GM18520 (cell line): ENCODE data around the gene USP33.
"Not testable (repeated sequence)": the region's sequence is repeated elsewhere in the genome, so short reads cannot be mapped to it uniquely, and the experiment has no call there.

Experiments
- ATAC-seq: cut with Tn5 transposase; IDR thresholded peaks from one replicate; pipeline ENCODE4 v1.9.1; 2021; ENCODE audit not compliant: unreplicated experiment

The USP33 gene

GRCh38 chr1:77741316-77741715 is 18.3 kb downstream of the USP33 start:
- no peak for ATAC-seq

DNA sequence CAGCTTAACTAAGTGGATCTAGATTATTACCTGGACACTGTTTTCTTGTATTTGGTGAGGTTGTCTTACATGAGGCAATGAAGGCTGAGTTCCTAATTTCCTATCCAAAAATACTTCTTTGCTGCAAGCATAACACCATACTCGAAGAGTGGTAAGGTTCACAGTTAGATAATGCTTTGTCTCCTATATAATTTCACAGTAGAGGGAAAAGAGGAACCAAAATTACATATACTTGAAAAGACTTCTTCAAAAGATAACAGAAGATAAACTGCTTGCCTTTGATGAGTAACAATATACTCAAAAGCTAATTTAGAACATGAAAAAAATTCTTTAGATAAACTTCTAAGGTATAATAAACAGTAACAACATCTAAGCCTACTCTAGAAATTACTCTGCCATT is 20.4 kb downstream of the USP33 start:
- no peak for ATAC-seq

- no peak for ATAC-seq
These were observed 27.6 kb downstream of the USP33 start for GRCh38 chr1:77732090-77732489.

DNA sequence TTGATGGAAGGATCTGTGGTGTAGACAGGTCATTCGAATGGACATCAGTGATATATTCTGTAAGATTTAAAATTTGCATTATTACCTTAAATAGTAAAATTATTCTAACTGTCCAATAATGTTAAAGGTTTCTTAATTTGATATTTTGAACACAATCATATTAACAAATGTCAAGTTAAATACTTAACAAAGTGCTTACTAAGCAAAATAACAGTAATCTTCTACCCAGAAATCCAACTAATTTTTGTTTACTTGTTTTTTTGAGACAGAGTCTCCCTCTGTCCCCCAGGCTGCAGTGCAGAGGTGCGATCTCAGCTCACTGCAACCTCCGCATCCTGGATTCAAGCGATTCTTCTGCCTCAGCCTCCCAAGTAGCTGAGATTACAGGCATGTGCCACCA is 33.9 kb downstream of the USP33 start:
- no peak for ATAC-seq

GRCh38 chr1:77718181-77718580 is 41.5 kb downstream of the USP33 start:
- no peak for ATAC-seq

GRCh38 chr1:77716065-77716464 is 43.6 kb downstream of the USP33 start:
- no peak for ATAC-seq

GRCh38 chr1:77709727-77710126 is 49.9 kb downstream of the USP33 start:
- ATAC-seq, result no peak

DNA sequence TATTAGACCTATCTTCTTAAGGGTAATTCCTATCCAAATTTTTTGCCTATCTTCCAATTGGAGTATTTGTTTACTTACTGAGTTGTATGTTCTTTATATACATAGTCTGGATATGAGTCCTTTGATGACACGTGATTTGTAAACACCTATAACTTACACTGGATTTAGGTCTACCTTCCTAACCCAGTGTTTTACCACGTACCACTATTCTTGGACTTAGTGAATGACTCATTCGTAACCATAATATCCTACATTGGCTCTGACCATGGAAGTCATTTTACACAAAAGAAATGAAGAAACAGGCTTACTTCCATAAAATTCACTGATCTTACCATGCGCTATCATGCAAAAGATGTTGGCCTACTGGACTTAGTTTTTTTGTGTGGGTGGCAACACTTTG is 53.3 kb downstream of the USP33 start:
- ATAC-seq, result no peak

- ATAC-seq, result no peak
These were observed 54.9 kb downstream of the USP33 start for GRCh38 chr1:77704736-77705135.

GRCh38 chr1:77699673-77700072 is 60.0 kb downstream of the USP33 start:
- not testable (repeated sequence) for ATAC-seq

DNA sequence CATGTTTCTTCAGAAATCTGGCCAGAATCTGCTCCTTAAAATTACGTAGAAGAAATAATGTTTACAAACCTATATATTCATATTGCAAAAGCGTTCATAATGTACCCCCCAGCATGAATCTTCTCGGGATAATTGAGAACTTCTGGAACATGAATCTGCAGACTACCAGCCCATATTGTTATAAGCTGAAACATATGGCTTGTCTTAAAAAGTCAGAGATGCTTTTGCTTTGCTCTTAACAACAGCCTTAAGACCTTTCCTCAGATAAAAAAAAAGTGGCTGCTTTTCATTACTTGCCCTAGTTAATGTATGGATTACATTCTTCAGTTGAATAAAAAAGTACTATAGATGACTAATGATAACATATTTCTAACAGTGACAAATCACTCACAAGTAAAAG is 62.2 kb downstream of the USP33 start:
- no peak for ATAC-seq

- ATAC-seq, result no peak
These were observed 70.7 kb downstream of the USP33 start for GRCh38 chr1:77688939-77689338.

GRCh38 chr1:77687519-77687906 is 72.1 kb downstream of the USP33 start:
- no peak for ATAC-seq

GRCh38 chr1:77686796-77687518 is 72.7 kb downstream of the USP33 start:
- ATAC-seq, result no peak

DNA sequence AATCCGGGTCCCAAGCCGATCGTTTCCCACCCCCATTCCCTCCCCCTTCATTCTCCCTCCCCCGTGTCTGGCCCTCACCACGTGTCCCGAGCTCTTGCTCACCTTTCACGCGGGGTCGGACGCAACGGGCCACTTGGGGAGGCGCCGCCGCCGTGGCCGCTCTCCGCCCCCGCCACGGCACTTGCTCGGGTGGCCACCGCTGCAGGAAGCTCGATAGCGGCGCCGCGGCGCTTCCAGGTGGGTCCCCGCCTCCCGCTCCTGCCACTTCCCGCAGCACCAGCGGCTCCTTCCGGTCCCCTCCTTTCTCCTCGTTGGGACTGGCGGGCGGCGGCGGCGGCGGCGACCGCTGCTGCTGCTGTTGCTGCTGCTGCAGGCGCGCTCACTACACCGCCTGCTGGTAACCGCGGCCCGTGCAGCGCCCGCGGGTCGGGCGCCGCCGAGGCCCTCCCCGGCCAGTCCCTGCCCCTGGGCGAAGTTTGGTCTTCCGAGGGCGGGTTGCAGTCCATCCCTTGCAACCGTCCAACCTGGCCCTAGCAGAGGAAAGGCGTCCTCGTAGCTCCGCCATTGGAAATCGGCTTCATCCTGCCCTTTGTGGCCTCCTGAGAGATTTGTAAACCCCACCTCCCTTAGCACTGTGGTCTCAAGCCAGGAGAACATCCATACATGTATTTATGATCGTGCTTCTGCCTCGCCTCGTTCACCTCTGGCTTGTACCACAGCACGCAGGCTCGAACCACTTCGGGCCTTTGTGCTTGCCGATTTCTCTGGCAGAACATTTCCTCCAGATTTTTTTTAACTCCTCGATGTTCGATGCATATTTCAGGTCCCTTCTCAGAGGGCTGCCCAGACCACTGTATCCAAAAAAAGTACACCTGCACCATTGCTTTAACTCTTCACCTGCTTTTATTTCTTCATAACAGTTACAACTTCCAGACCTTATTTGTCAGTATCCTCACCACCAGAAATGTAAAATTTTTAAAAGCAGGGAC is 76.2 kb downstream of the USP33 start:
- ATAC-seq, result peak; percentile 73

GRCh38 chr1:77682460-77683159 is 77.0 kb downstream of the USP33 start, which contains the start of gene ZZZ3:
Gene ZZZ3 (minus strand): TSS chr1:77682658. CDS start chr1:77633354, 49,304 bp downstream.
- peak; percentile 62 for ATAC-seq

GRCh38 chr1:77680173-77680572 is 79.5 kb downstream of the USP33 start:
- no peak for ATAC-seq

DNA sequence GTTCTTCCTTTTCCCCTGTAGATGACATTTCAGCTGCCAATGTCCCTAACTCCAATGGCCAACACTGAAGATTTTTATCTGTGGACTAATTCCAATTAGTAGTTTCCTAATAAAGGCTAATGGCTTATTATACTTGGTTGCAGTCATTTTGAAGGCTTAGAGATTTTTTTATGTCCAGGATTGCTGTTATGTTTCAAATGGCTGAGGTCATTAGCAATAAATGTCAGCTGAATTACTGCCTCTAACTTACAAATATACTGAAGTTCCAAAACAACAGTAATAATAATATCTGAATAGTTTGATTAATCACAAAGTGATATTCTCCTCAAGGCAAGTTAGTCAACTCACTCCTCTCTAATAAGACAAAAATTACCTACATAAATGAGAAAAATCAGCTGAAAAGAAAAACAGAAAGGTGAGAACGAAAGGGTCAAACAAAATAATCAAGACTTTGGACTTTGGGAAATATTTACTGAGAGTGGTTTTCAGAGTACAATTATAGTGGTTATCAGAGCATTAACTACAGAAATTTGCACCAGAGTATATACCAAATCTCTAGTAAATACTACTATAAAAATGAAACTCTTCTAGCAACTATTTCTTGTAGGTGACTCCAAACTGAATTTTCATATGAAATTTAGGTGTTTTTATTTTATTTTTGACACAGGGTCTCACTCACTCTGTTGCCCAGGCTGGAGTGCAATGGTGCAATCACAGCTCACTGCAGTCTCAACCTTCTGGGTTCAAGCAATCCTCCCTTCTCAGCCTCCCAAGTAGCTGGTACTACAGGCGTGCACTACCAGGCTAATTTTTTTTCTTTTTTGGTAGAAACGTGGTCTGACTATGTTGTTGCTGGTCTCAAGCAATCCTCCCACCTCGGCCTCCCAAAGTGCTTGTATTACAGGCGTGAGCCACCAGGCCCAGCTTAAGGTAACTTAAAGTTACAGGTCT is 80.7 kb downstream of the USP33 start:
- no peak for ATAC-seq

- not testable (repeated sequence) for ATAC-seq
These were observed 84.8 kb downstream of the USP33 start for GRCh38 chr1:77674807-77675206.

- ATAC-seq, result no peak
These were observed 85.8 kb downstream of the USP33 start for GRCh38 chr1:77673716-77674355.
